Right lobe of liver (tissue), 4 donors: ENCODE data around the gene SPTSSA.

Source experiments
- POLR2A ChIP-seq: fragments of 450-650 bp; IDR thresholded peaks from one replicate; pipeline ENCODE4 v1.6.1; 2017; ENCODE audit warnings: antibody characterized with exemption, mild to moderate bottlenecking
- TF ChIP-seq, protein P1 (sequence below), 4 donors: fragments of 200-600 bp in 3 of 4; fragments of 450-650 bp in 1 of 4; IDR thresholded peaks; one replicate each; pipeline versions ENCODE4 v1.5.1 to v1.8.0; 2016 to 2022; ENCODE audit warnings: antibody characterized with exemption in 4 of 4, mild to moderate bottlenecking in 2 of 4
- donor health status: DM: no; HTN: no; CAD: no.
- donor health status: DM: no; HTN: no; CAD: no.
- donor health status: DM: no; HTN: yes; CAD: no.

DNA sequence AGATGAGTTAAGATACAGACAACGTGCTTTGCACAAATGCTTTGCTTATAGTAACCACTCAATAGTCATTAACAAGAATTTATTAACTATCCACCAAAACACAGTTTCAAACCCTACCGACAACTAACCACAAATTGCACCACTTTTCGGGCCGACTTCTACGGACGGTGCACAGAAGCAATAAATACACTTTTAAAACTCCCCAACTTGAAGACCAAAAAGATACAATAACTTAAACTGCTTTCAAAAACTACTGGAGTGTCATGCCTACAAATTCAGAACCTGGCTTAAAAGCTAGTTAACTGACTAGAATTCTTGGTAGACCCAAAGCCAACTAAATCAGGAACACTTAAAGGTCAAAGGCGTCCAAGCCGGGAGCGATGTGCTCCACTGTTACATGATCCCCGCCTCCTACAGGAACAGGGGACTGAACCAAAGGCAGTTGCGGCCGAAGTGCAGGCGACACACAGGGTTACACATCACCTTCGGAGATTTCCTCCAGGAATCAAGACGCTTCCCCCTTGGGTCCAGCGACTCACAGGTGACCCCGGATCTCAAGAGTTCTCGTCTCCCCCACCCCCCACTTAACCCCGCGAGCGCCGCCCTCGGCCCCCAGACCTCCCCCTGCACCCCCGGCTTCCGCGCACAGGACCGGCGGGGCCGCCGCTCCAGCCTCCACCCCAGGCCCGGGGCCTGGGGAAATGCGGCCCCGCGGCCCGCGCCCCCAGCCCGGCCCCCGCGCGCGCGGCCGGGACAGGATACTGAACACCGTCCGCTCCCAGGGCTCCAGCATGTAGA lies 507 bp downstream of the SPTSSA start:
- TF ChIP-seq POLR2A, result no peak
- TF ChIP-seq, protein P1, sequence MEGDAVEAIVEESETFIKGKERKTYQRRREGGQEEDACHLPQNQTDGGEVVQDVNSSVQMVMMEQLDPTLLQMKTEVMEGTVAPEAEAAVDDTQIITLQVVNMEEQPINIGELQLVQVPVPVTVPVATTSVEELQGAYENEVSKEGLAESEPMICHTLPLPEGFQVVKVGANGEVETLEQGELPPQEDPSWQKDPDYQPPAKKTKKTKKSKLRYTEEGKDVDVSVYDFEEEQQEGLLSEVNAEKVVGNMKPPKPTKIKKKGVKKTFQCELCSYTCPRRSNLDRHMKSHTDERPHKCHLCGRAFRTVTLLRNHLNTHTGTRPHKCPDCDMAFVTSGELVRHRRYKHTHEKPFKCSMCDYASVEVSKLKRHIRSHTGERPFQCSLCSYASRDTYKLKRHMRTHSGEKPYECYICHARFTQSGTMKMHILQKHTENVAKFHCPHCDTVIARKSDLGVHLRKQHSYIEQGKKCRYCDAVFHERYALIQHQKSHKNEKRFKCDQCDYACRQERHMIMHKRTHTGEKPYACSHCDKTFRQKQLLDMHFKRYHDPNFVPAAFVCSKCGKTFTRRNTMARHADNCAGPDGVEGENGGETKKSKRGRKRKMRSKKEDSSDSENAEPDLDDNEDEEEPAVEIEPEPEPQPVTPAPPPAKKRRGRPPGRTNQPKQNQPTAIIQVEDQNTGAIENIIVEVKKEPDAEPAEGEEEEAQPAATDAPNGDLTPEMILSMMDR (IDR thresholded peaks at IDR 0.05), result no peak
